C4-2B (cell line): ENCODE results near the gene HERC4.

Experiments
- CTCF ChIP-seq: fragments of 450-650 bp; conservative IDR thresholded peaks from 2 replicates; pipeline ENCODE4 v1.5.1; 2017; ENCODE audit warnings: mild to moderate bottlenecking
- ZFX ChIP-seq: fragments of 450-650 bp; IDR thresholded peaks from 2 replicates; pipeline ENCODE4 v1.6.1; 2017

GRCh38 chr10:67917679-67918078, 157.4 kb downstream of the HERC4 start:
- TF ChIP-seq CTCF (no peak), ZFX (no peak)
